Measurements from ENCODE around the gene CFAP210.

- TF ChIP-seq GATA2 (IDR thresholded peaks at IDR 0.05; ENCODE audit: low read depth, low read length) (no peak), GATA3 (IDR thresholded peaks at IDR 0.05; ENCODE audit: low read depth, low read length) (no peak)
These were observed 45.1 kb upstream of the CFAP210 start for GRCh38 chr2:169739351-169739750.

All from SH-SY5Y (cell line).